Loucy (cell line): ENCODE data around the gene BTBD9.

Source experiments
- H2AFZ ChIP-seq: fragments of 200-600 bp; sonication (generic); 2 replicates; pipeline ENCODE4 v1.6.0; 2016; ENCODE audit warnings: antibody characterized with exemption, mild to moderate bottlenecking, low read length, moderate library complexity
- H3F3A ChIP-seq: fragments of 200-600 bp; 2 replicates; pipeline ENCODE4 v1.6.0; 2016; ENCODE audit warnings: antibody characterized with exemption, low read depth, mild to moderate bottlenecking
- H3K27me3 ChIP-seq: fragments of 200-600 bp; sonication (generic); 2 replicates; pipeline ENCODE4 v1.6.1; 2014; ENCODE audit warnings: low read length, mild to moderate bottlenecking; ENCODE audit not compliant: insufficient read depth, poor library complexity, severe bottlenecking
- H3K36me3 ChIP-seq: fragments of 200-600 bp; sonication (generic); 2 replicates; pipeline ENCODE4 v1.6.1; 2016; ENCODE audit warnings: low read length; ENCODE audit not compliant: insufficient read depth
- H3K4me1 ChIP-seq: fragments of 200-600 bp; sonication (generic); 2 replicates; pipeline ENCODE4 v1.5.1; 2014; ENCODE audit warnings: low read length, mild to moderate bottlenecking; ENCODE audit not compliant: insufficient read depth, poor library complexity, severe bottlenecking
- H3K4me2 ChIP-seq: fragments of 200-600 bp; sonication (generic); 2 replicates; pipeline ENCODE4 v1.6.0; 2014; ENCODE audit warnings: antibody characterized with exemption, low read length, low read depth, mild to moderate bottlenecking; ENCODE audit not compliant: poor library complexity, severe bottlenecking
- H3K4me3 ChIP-seq: fragments of 200-600 bp; sonication (generic); 2 replicates; pipeline ENCODE4 v1.5.1; 2014; ENCODE audit warnings: low read length, mild to moderate bottlenecking, mixed read lengths; ENCODE audit not compliant: poor library complexity, severe bottlenecking
- H3K79me2 ChIP-seq: fragments of 200-600 bp; sonication (generic); 2 replicates; pipeline ENCODE4 v1.6.1; 2014; ENCODE audit warnings: low read length; ENCODE audit not compliant: insufficient read depth
- H3K9ac ChIP-seq: fragments of 200-600 bp; sonication (generic); 2 replicates; pipeline ENCODE4 v1.6.0; 2014; ENCODE audit warnings: mild to moderate bottlenecking, low read depth, low read length, moderate library complexity; ENCODE audit not compliant: poor library complexity, severe bottlenecking
- H3K9me2 ChIP-seq: fragments of 200-600 bp; sonication (generic); replicated peaks from 2 replicates; pipeline ENCODE4 v1.6.1; 2016; ENCODE audit warnings: low read depth, low read length, mixed read lengths
- H3K9me3 ChIP-seq: fragments of 200-600 bp; sonication (generic); 2 replicates; pipeline ENCODE4 v1.6.1; 2014; ENCODE audit warnings: mild to moderate bottlenecking, antibody characterized with exemption, low read length, low read depth; ENCODE audit not compliant: insufficient read depth
- H4K20me1 ChIP-seq: fragments of 200-600 bp; sonication (generic); 2 replicates; pipeline ENCODE4 v1.6.0; 2014; ENCODE audit warnings: antibody characterized with exemption, low read length, mild to moderate bottlenecking; ENCODE audit not compliant: insufficient read depth, poor library complexity, severe bottlenecking
- EZH2phosphoT487 ChIP-seq: fragments of 200-600 bp; IDR thresholded peaks from 2 replicates; pipeline ENCODE4 v1.6.1; 2018; ENCODE audit warnings: antibody characterized with exemption, mild to moderate bottlenecking, moderate library complexity, borderline replicate concordance
- TF ChIP-seq, protein P1 (sequence below): fragments of 200-600 bp; sonication (generic); conservative IDR thresholded peaks from 2 replicates; pipeline ENCODE4 v1.5.1; 2014; ENCODE audit warnings: mild to moderate bottlenecking, antibody characterized with exemption, low read length

BTBD9 gene

DNA sequence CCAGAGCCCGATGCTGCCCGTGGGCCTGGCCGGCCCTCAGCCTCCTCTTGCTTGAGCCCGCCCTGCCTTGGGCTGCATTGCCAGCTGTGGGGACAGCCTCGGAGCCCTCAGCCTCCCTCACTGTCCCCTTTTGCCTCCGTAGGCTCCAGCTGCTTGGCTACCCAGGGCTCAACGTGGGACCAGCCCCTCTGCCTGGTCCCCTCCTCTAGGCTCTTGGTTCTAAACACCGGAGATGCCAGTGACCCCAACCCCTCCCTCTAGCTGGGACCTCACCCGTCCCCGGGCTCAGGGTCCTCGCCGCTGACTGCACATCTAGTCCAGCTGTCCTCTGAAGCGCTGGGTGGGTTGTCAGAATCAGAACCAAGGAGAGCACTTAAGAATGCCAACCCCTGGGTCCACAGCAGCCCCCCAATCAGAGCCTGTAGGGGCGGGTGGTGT lies 475.0 kb downstream of the BTBD9 start:
- Histone ChIP-seq H4K20me1 (no peaks in the 10 kb centered on the region), H3F3A (no peaks in the 10 kb centered on the region), H3K9ac (no peak overlapping the region), H3K36me3 (peaks cover 8% of the 10 kb centered on the region; the same call in 1 of the 2 replicates), H3K27me3 (no peaks in the 10 kb centered on the region), H3K9me3 (no peaks in the 10 kb centered on the region), H3K4me3 (no peak overlapping the region), H2AFZ (no peak overlapping the region), H3K4me1 (no peaks in the 10 kb centered on the region), H3K79me2 (no peaks in the 10 kb centered on the region), H3K4me2 (no peak overlapping the region), H3K9me2 (no peaks in the 10 kb centered on the region)
- no peak for TF ChIP-seq EZH2phosphoT487
- TF ChIP-seq, protein P1, sequence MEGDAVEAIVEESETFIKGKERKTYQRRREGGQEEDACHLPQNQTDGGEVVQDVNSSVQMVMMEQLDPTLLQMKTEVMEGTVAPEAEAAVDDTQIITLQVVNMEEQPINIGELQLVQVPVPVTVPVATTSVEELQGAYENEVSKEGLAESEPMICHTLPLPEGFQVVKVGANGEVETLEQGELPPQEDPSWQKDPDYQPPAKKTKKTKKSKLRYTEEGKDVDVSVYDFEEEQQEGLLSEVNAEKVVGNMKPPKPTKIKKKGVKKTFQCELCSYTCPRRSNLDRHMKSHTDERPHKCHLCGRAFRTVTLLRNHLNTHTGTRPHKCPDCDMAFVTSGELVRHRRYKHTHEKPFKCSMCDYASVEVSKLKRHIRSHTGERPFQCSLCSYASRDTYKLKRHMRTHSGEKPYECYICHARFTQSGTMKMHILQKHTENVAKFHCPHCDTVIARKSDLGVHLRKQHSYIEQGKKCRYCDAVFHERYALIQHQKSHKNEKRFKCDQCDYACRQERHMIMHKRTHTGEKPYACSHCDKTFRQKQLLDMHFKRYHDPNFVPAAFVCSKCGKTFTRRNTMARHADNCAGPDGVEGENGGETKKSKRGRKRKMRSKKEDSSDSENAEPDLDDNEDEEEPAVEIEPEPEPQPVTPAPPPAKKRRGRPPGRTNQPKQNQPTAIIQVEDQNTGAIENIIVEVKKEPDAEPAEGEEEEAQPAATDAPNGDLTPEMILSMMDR, result no peak

DNA sequence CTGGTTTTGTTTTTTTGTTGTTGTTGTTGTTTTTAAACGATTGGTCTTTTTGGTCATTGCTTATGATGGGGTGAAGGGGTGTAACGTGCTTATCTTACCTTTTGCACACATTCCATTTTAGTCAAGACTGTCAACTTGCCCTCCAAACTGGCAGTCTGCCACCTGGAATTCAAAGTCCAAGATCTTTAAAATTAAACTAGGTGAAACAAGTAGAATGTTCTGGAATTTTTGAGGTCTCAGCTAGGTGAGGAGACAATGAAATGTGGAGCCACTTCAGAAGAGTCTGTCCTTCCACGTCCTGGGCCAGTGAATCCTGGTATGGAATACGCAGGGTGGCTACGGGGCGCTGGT lies 475.6 kb downstream of the BTBD9 start:
- TF ChIP-seq, protein P1, result no peak
- TF ChIP-seq EZH2phosphoT487, result no peak
- peaks cover 8% of the 10 kb centered on the region; the same call in 1 of the 2 replicates for H3K36me3 ChIP-seq
- no peaks in the 10 kb centered on the region for H3K79me2 ChIP-seq
- no peaks in the 10 kb centered on the region for H3K4me1 ChIP-seq
- H3K27me3 ChIP-seq, result no peaks in the 10 kb centered on the region
- no peaks in the 10 kb centered on the region for H3K9me3 ChIP-seq
- H2AFZ ChIP-seq, result no peak overlapping the region
- no peak overlapping the region for H3K4me2 ChIP-seq
- H4K20me1 ChIP-seq, result no peaks in the 10 kb centered on the region
- no peak overlapping the region for H3K4me3 ChIP-seq
- no peaks in the 10 kb centered on the region for H3K9me2 ChIP-seq
- H3K9ac ChIP-seq, result no peak overlapping the region
- H3F3A ChIP-seq, result no peaks in the 10 kb centered on the region

DNA sequence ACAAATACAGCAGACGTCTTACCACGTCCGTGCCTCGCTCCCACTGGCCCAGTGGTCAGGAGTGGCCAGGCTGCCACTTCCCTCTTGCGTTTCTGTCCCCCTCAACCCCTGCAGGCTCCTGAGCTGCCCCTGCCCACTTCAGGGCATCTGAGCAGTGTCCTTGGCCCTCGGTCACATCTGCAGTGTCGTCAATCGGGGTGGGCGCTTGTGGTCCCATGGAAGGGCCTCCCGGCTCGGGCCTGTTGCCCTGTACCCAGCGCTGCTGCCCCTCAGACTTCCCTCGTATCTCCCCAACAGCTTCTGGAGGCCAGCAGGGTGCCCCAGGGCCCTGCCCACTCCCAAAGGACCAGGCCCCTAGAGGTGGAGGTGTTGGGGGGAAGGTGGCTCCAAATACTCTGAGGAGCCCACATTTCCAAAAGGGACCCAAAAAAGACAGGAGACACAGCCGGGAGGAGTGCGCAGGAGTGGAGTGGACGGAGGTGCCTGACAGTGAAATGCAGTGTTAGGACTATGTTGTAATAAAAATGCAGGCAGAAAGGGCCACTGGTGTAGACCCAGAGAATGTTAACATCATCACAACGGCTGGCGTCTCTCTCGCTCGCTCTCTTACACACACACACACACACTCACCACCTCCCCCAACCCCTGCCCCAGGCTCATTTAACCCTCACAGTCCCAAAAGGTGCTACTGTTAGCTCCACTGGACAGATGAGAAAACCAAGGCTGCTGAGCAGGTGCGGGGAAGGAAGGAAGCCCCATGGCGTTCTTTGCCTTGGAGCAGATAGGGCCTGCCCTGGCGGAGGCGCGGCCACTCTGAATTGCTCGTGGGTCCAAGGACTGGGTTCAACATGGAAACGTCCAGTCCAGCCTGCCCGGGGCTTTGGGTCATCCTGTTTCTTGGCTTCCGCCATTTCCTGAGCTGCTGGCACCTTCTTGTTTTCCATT lies 476.3 kb downstream of the BTBD9 start:
- no peaks in the 10 kb centered on the region for H3K79me2 ChIP-seq
- H3K4me3 ChIP-seq, result no peak overlapping the region
- H4K20me1 ChIP-seq, result no peaks in the 10 kb centered on the region
- no peaks in the 10 kb centered on the region for H3K9me3 ChIP-seq
- TF ChIP-seq, protein P1, result no peak
- TF ChIP-seq EZH2phosphoT487, result no peak
- no peaks in the 10 kb centered on the region for H3K9me2 ChIP-seq
- no peaks in the 10 kb centered on the region for H3K27me3 ChIP-seq
- H3K4me2 ChIP-seq, result no peak overlapping the region
- H3K4me1 ChIP-seq, result no peaks in the 10 kb centered on the region
- H2AFZ ChIP-seq, result no peak overlapping the region
- H3K36me3 ChIP-seq, result peaks cover 8% of the 10 kb centered on the region; the same call in 1 of the 2 replicates
- no peak overlapping the region for H3K9ac ChIP-seq
- no peaks in the 10 kb centered on the region for H3F3A ChIP-seq
